Karpas-422 (cell line): ENCODE data around the gene COPS2. TPM values are rescaled to one million over a fixed set of nuclear protein-coding genes. Genes with fewer than 3 reads are reported as not detected.
A peak's percentile ranks its signal among the peaks of the same experiment; 100 is the strongest.

ENCODE experiments used
- DNase-seq: peaks from one replicate; pipeline ENCODE4 v3.0.0-alpha.2; 2015
- H2AFZ ChIP-seq: fragments of 200-600 bp; sonication (generic); 2 replicates; pipeline ENCODE4 v1.6.1; 2014; ENCODE audit warnings: antibody characterized with exemption, low read length, mixed read lengths
- H3K27ac ChIP-seq: fragments of 200-600 bp; sonication (generic); 2 replicates; pipeline ENCODE4 v1.5.1; 2014; ENCODE audit warnings: mild to moderate bottlenecking, low read length, moderate library complexity
- H3K27me3 ChIP-seq: fragments of 200-600 bp; sonication (generic); 2 replicates; pipeline ENCODE4 v1.6.1; 2014; ENCODE audit warnings: low read length, mixed read lengths
- H3K36me3 ChIP-seq: fragments of 200-600 bp; sonication (generic); 2 replicates; pipeline ENCODE4 v1.6.1; 2014; ENCODE audit warnings: low read length, mixed read lengths; ENCODE audit not compliant: insufficient read depth
- H3K4me1 ChIP-seq: fragments of 200-600 bp; sonication (generic); 2 replicates; pipeline ENCODE4 v1.6.1; 2014; ENCODE audit warnings: mild to moderate bottlenecking, low read length, mixed read lengths
- H3K4me2 ChIP-seq: fragments of 200-600 bp; sonication (generic); 2 replicates; pipeline ENCODE4 v1.6.1; 2014; ENCODE audit warnings: low read length, low read depth, mild to moderate bottlenecking; ENCODE audit not compliant: poor library complexity, severe bottlenecking
- H3K4me3 ChIP-seq: fragments of 200-600 bp; sonication (generic); 2 replicates; pipeline ENCODE4 v1.5.1; 2014; ENCODE audit warnings: mild to moderate bottlenecking, antibody characterized with exemption, low read length, mixed read lengths
- H3K79me2 ChIP-seq: fragments of 200-600 bp; sonication (generic); 2 replicates; pipeline ENCODE4 v1.6.1; 2014; ENCODE audit warnings: mild to moderate bottlenecking, low read length, mixed read lengths
- H3K9ac ChIP-seq: fragments of 200-600 bp; sonication (generic); 2 replicates; pipeline ENCODE4 v1.6.0; 2014; ENCODE audit warnings: low read length
- H3K9me2 ChIP-seq: fragments of 200-600 bp; sonication (generic), shearing (Covaris generic); replicated peaks from 2 replicates; pipeline ENCODE4 v1.6.0; 2014; ENCODE audit warnings: mild to moderate bottlenecking, low read length, moderate library complexity; ENCODE audit not compliant: insufficient read depth
- H3K9me3 ChIP-seq: fragments of 300-700, 200-600 bp; sonication (generic); 2 replicates; pipeline ENCODE4 v1.6.1; 2014; ENCODE audit warnings: low read length, mixed read lengths
- H4K20me1 ChIP-seq: fragments of 200-600 bp; sonication (generic); 2 replicates; pipeline ENCODE4 v1.6.1; 2014; ENCODE audit warnings: mild to moderate bottlenecking, antibody characterized with exemption, low read length, low read depth; ENCODE audit not compliant: insufficient read depth
- total RNA-seq: library from RNA; depleted of rRNA; stranded (reverse); fragments of >200 nt; shearing (Covaris generic); gene quantifications from 2 replicates; pipeline ENCODE4 v1.2.3, GENCODE V29; 2014; ENCODE audit warnings: low replicate concordance

COPS2 gene
- total RNA-seq, 1 experiment from 2014 or later = 65.5 TPM

DNA sequence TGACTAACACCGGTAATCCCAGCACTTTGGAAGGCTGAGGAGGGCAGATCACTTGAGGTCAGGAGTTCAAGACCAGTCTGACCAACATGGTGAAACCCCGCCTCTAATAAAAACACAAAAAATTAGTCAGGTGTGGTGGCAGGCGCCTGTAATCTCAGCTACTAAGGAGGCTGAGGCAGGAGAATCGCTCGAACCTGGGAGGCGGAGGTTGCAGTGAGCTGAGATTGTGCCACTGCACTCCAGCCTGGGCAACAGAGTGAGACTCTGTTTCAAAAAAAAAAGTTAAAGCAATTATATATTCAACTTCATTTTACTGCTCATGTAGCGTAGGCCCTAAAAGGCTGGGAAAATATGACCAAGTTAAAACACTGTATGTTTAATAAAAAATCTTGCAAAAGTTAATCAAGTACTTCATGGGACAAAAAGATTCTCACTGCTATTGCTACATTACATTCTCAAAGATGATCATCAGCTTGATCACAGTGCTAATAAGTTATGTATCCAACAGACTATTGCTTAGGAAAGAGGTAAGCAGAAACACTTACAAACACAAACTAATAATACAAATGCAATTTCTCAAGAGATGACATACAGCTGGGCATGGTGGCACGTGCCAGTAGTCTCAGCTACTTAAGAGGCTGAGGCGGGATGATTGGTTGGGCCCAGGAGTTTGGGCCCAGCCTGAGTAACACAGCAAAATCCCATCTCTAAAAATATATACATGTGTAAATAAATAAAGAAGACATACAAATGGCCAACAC lies 2.7 kb downstream of the COPS2 start:
- H3K9me2 ChIP-seq = no peaks in the 10 kb centered on the region
- no peak overlapping the region for H2AFZ ChIP-seq
- peaks cover 56% of the 10 kb centered on the region for H3K4me1 ChIP-seq
- H3K4me2 ChIP-seq = peak overlapping the region; percentile 95
- peaks cover 20% of the 10 kb centered on the region; the same call in 1 of the 2 replicates for H3K36me3 ChIP-seq
- peaks cover 27% of the 10 kb centered on the region for H4K20me1 ChIP-seq
- no peak overlapping the region for H3K4me3 ChIP-seq
- peaks cover 97% of the 10 kb centered on the region for H3K79me2 ChIP-seq
- H3K27me3 ChIP-seq = no peaks in the 10 kb centered on the region
- H3K27ac ChIP-seq = no peak overlapping the region
- no peak for DNase-seq
- H3K9ac ChIP-seq = no peak overlapping the region
- no peaks in the 10 kb centered on the region for H3K9me3 ChIP-seq

DNA sequence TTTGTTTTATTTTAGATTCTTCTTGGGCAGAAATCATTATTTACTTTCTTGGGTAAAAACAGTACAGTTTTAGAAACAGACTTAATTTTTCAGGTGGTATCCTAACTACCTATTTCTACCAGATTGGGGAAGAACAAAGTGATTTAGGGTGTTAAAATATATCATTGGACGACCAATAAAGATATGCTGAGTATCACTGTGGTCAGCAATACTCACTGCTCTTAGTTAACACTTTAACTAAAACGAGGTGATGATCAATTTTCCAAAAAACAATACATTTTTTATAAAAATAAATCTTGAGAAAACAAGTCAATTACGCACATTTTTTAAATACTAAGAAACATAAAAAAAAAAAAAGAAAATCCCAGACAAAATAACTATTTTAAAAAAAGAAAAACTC lies 3.6 kb downstream of the COPS2 start:
- Histone ChIP-seq H3K9ac (no peak overlapping the region), H3K27ac (no peak overlapping the region), H3K4me1 (peaks cover 56% of the 10 kb centered on the region), H3K36me3 (peaks cover 20% of the 10 kb centered on the region; the same call in 1 of the 2 replicates), H3K4me2 (no peak overlapping the region), H3K9me2 (no peaks in the 10 kb centered on the region), H3K4me3 (no peak overlapping the region), H3K9me3 (no peaks in the 10 kb centered on the region), H4K20me1 (peaks cover 36% of the 10 kb centered on the region), H2AFZ (no peak overlapping the region), H3K27me3 (no peaks in the 10 kb centered on the region), H3K79me2 (peaks cover 97% of the 10 kb centered on the region)
- no peak for DNase-seq

DNA sequence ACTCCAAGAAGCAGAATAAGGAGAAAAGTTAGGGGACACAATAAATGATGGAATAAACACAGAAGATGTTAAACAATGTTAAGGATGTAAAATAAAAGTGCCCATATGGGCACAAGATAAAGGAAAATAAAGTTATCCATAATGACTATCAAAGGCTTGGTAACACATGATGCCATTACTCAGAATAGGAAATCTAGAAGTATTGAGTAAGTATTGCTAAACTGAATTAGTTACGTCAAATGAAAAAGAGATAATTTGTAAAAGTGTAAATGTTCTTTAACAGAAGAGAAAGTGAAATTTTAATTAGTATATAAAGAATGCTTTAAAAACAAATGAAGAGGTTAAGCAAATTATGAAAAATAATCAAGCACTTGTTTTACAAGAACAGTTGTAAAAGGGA lies 6.7 kb downstream of the COPS2 start:
- no peaks in the 10 kb centered on the region for H3K9me3 ChIP-seq
- H3K4me2 ChIP-seq = peak overlapping the region; percentile 63
- H3K79me2 ChIP-seq = peaks cover 99% of the 10 kb centered on the region
- H3K9ac ChIP-seq = peak overlapping the region; percentile 47
- DNase-seq = no peak
- peaks cover 36% of the 10 kb centered on the region; the same call in 1 of the 2 replicates for H3K36me3 ChIP-seq
- no peak overlapping the region for H2AFZ ChIP-seq
- H3K27me3 ChIP-seq = no peaks in the 10 kb centered on the region
- H4K20me1 ChIP-seq = peaks cover 58% of the 10 kb centered on the region
- peaks cover 56% of the 10 kb centered on the region for H3K4me1 ChIP-seq
- peak overlapping the region; percentile 34 for H3K4me3 ChIP-seq
- peak overlapping the region; percentile 83 for H3K27ac ChIP-seq
- no peaks in the 10 kb centered on the region for H3K9me2 ChIP-seq

DNA sequence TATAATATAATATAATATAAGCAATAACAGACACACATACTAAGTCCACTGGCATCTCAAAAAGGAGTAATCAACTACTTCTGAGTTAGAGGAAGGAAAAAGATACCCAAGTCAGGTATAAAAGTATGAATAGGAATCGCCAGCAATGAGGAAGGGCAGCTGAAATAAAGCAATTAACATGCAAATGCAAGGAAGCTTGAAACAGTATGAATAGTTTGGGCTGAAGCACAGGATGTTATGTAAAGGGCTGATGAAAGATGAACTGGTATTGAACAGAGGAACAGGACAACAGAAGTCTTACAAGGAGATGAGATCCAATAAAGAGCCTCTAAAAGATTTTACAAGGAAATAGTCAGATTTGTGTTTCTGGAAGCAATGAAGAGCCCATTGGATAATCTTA lies 7.1 kb downstream of the COPS2 start:
- peak overlapping the region; percentile 83 for H3K27ac ChIP-seq
- peak overlapping the region; percentile 63 for H3K4me2 ChIP-seq
- peaks cover 53% of the 10 kb centered on the region for H4K20me1 ChIP-seq
- peaks cover 34% of the 10 kb centered on the region; the same call in 1 of the 2 replicates for H3K36me3 ChIP-seq
- no peaks in the 10 kb centered on the region for H3K9me2 ChIP-seq
- H3K4me1 ChIP-seq = peaks cover 51% of the 10 kb centered on the region
- no peak overlapping the region for H2AFZ ChIP-seq
- H3K79me2 ChIP-seq = peaks cover 99% of the 10 kb centered on the region
- peak overlapping the region; percentile 34 for H3K4me3 ChIP-seq
- H3K9ac ChIP-seq = peak overlapping the region; percentile 47
- peak; percentile 61 for DNase-seq
- no peaks in the 10 kb centered on the region for H3K9me3 ChIP-seq
- no peaks in the 10 kb centered on the region for H3K27me3 ChIP-seq

DNA sequence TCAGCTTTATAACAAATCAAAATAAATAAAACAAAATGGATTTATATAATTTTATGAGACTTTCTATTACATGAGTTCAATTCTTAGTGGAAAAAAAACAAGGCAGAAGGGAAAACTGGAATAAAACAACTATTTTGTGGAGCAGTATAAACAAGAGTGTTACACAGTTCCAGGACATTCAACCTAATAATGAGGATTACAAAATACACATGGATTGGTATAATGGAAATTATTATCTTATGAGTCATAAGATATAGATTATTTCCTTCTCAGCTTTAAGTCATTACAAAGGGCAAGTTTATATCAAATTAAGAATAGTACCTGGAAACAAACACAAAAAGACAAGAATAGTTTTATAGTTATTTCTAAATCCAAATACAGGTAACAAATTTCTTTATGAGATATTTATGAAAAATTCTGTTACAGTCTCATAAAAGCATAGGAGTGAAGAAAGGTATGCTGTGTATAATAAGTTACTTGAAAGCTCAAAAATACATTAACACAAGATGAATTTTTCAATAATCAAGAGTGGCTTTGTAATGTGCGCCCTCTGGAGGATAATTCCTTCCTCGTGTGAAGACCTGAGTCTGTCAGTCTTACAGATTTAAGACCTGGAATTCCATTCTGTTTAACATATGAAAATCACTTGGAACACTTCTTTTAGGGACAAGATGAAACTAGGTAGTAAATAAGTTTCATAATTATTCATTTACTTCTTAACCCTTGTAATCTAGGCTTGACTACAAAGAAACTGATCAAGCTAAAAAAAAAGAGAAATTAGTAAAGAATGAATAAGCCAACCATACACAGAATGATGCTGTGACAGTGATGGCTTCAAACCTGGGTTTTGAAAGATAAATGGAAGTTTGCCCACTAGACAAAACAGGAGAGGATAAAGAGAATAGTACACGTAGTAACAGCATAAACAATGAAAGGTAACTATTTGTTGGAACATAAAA lies 9.5 kb downstream of the COPS2 start:
- Histone ChIP-seq H3K27ac (no peak overlapping the region), H3K4me2 (no peak overlapping the region)

DNA sequence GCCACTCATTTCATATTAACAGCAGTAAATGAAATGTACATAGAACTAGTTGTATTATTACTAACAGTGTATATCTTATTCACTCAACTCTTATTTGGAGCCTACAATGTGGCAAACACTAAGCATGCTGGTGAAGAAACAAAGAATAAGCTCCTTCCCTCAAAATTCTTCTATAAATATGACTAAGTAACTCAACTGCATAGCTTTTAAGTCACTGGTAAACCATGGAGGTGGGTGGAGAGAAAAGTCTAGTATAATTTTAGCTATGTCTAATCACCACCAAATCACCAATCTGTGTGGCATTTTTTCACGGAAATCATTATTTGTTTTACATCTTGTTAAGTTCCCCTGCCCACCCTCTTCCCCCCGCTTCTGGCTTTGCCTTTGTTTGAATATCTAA lies 17.5 kb downstream of the COPS2 start:
- no peak for DNase-seq
- Histone ChIP-seq H3K9me2 (no peaks in the 10 kb centered on the region), H2AFZ (no peak overlapping the region), H3K4me1 (no peaks in the 10 kb centered on the region), H3K79me2 (peaks cover 82% of the 10 kb centered on the region), H3K9ac (no peak overlapping the region), H3K36me3 (peaks cover 83% of the 10 kb centered on the region), H3K9me3 (no peaks in the 10 kb centered on the region), H3K4me3 (no peak overlapping the region), H3K27ac (no peak overlapping the region), H4K20me1 (no peaks in the 10 kb centered on the region), H3K4me2 (no peak overlapping the region), H3K27me3 (no peaks in the 10 kb centered on the region)

More for the DNA sequence above, 9.5 kb downstream of the COPS2 start:
- peaks cover 52% of the 10 kb centered on the region for H3K36me3 ChIP-seq
- H3K27me3 ChIP-seq = no peaks in the 10 kb centered on the region
- H4K20me1 ChIP-seq = peaks cover 45% of the 10 kb centered on the region
- H3K4me3 ChIP-seq = no peak overlapping the region
- no peak overlapping the region for H3K9ac ChIP-seq
- H3K4me1 ChIP-seq = peaks cover 46% of the 10 kb centered on the region
- peak; percentile 76 for DNase-seq
- no peaks in the 10 kb centered on the region for H3K9me3 ChIP-seq
- no peak overlapping the region for H2AFZ ChIP-seq
- no peaks in the 10 kb centered on the region for H3K9me2 ChIP-seq
- peaks cover 99% of the 10 kb centered on the region for H3K79me2 ChIP-seq

DNA sequence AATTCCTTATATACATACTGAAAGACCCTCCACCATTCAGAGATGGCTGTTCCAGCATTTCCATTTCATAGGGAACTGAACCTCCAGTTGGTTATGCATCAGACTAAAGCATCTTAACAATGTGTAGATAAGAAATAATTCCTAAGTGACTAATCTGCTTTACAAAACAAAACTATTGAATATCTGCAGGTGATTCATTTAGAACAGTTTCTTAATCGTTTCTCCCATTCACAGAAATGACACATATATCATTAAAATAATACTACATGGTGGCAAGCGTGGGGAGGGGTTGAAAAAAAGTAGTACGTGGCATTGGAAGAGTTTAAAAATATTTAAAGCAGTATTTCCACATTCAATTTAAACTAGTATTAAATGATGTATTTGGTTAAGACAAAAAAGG lies 19.5 kb downstream of the COPS2 start:
- Histone ChIP-seq H3K79me2 (peaks cover 68% of the 10 kb centered on the region), H3K4me3 (no peak overlapping the region), H3K27ac (no peak overlapping the region), H3K9me3 (no peaks in the 10 kb centered on the region), H3K4me2 (no peak overlapping the region), H3K9me2 (no peaks in the 10 kb centered on the region), H2AFZ (no peak overlapping the region), H4K20me1 (no peaks in the 10 kb centered on the region), H3K27me3 (no peaks in the 10 kb centered on the region), H3K4me1 (no peaks in the 10 kb centered on the region), H3K36me3 (peaks cover 83% of the 10 kb centered on the region), H3K9ac (no peak overlapping the region)
- no peak for DNase-seq

DNA sequence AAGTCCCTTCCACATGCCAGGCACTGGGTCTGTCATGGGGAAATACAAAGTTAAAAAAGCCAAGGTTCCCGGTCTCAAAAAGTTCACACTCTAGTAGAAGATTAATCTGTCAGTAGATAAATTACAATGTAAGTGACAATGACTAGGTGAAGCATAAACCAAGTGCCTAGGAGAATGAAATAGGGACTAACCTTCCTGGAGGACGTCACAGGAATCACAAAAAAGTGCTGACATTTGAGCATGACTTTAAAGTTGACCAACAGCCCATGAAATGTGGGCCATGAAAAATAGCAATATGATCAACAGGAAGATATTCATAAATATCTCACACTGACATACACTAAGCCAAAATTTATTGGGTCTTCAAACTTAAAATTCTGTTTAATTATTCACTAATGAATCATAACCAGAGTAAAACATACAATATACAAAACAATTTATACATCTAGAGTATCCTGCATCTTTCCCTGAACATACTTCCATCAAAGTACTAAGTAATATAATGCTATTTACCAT lies 20.0 kb downstream of the COPS2 start:
- H2AFZ ChIP-seq = no peak overlapping the region
- H3K9ac ChIP-seq = no peak overlapping the region
- DNase-seq = no peak
- H4K20me1 ChIP-seq = no peaks in the 10 kb centered on the region
- no peak overlapping the region for H3K4me2 ChIP-seq
- H3K9me2 ChIP-seq = no peaks in the 10 kb centered on the region
- peaks cover 68% of the 10 kb centered on the region for H3K79me2 ChIP-seq
- no peak overlapping the region for H3K27ac ChIP-seq
- no peak overlapping the region for H3K4me3 ChIP-seq
- H3K4me1 ChIP-seq = no peaks in the 10 kb centered on the region
- H3K27me3 ChIP-seq = no peaks in the 10 kb centered on the region
- peaks cover 84% of the 10 kb centered on the region for H3K36me3 ChIP-seq
- no peaks in the 10 kb centered on the region for H3K9me3 ChIP-seq
